ENCODE data around the gene ATF6. TPM values are rescaled to one million over a fixed set of nuclear protein-coding genes. Genes with fewer than 3 reads are reported as not detected.
"Not testable (repeated sequence)": the region's sequence is repeated elsewhere in the genome, so short reads cannot be mapped to it uniquely, and the experiment has no call there.

ATF6 gene
- total RNA-seq, 1 donor, result 28.6 TPM

DNA sequence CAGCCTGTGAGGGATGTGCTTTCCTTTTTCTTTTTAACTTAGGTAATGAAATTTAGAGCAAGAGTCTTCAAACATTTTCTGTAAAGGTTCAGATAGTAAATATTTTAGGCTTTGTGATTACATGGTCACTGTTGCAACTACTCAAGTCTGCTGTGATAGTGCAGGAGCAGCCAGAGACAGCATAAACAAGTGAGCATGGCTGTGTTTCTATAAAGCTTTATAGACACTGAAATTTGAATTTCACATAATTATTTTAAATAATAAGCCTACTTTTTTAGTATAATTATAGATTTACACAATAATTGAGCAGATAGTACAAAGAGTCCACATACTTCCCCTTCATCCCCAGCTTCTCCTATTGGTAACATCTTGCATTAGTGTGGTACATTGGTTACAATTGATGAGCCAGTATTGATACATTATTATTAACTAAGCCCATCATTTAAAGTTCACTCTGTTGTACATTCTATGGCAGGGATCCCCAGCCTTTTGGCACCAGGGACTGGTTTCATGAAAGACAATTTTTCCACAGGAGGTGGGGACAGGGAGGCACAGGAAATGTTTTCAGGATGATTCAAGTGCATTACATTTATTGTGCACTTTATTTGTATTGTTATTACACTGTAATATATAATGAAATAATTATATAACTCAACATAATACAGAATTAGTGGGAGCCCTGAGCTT, 3.0 kb downstream of the ATF6 start:
- no peak overlapping the region for H2AFZ ChIP-seq (ENCODE audit: low read length)
- H3K9me3 ChIP-seq (ENCODE audit: low read depth, low read length), result no peaks in the 10 kb centered on the region
- H3K27ac ChIP-seq (ENCODE audit: low read depth, low read length), result no peak overlapping the region
- no peak for DNase-seq (ENCODE audit: insufficient read length, low spot score, missing footprints)
- H3K4me1 ChIP-seq (ENCODE audit: insufficient read depth, low read length), result peaks cover 8% of the 10 kb centered on the region
- peaks cover 73% of the 10 kb centered on the region for H3K79me2 ChIP-seq (ENCODE audit: insufficient read depth, low read length)
- H3K4me2 ChIP-seq (ENCODE audit: insufficient read depth, low read length), result no peak overlapping the region
- H3K27me3 ChIP-seq (ENCODE audit: insufficient read depth, low read length), result no peaks in the 10 kb centered on the region
- TF ChIP-seq CTCF (IDR thresholded peaks at IDR 0.05; ENCODE audit: extremely low read depth, low read depth, low read length), result no peak
- no peak overlapping the region for H3K4me3 ChIP-seq (ENCODE audit: insufficient read depth, low read length)
- no peaks in the 10 kb centered on the region for H3K36me3 ChIP-seq (ENCODE audit: insufficient read depth, low read length)
- H4K20me1 ChIP-seq (ENCODE audit: insufficient read depth, low read length), result peaks cover 6% of the 10 kb centered on the region

- H3K9me3 ChIP-seq (ENCODE audit: low read depth, low read length); H3K36me3 ChIP-seq (ENCODE audit: insufficient read depth, low read length); H3K27ac ChIP-seq (ENCODE audit: low read depth, low read length); DNase-seq (ENCODE audit: insufficient read length, low spot score, missing footprints); H3K4me1 ChIP-seq (ENCODE audit: insufficient read depth, low read length); H3K4me3 ChIP-seq (ENCODE audit: insufficient read depth, low read length); H3K4me2 ChIP-seq (ENCODE audit: insufficient read depth, low read length); H3K27me3 ChIP-seq (ENCODE audit: insufficient read depth, low read length); H4K20me1 ChIP-seq (ENCODE audit: insufficient read depth, low read length); H2AFZ ChIP-seq (ENCODE audit: low read length): not testable (repeated sequence)
- peaks cover 76% of the 10 kb centered on the region for H3K79me2 ChIP-seq (ENCODE audit: insufficient read depth, low read length)
These were observed 3.5 kb downstream of the ATF6 start for GRCh38 chr1:161769673-161770045.

DNA sequence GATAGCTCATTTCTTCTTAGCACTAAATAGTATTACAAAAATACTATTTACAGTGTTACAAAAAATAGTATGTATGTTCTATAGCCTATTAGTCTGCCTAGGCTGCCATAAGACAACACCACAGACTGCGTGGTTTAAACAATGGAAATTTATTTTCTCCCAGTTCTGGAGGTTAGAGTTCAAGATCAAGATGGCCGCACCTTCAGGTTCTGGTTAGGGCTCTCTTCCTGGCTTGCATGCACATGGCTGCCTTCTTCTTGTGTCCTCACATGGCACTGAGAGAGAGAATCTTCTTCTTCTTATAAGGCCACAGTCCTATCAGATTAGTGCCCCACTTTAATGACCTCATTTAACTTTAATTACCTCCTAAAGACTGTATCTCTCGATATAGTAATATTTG, 4.1 kb downstream of the ATF6 start:
- Histone ChIP-seq H3K79me2 (ENCODE audit: insufficient read depth, low read length) (peaks cover 82% of the 10 kb centered on the region), H3K4me3 (ENCODE audit: insufficient read depth, low read length) (no peak overlapping the region), H3K27ac (ENCODE audit: low read depth, low read length) (no peak overlapping the region), H2AFZ (ENCODE audit: low read length) (no peak overlapping the region), H3K4me2 (ENCODE audit: insufficient read depth, low read length) (no peak overlapping the region), H3K4me1 (ENCODE audit: insufficient read depth, low read length) (peaks cover 8% of the 10 kb centered on the region), H4K20me1 (ENCODE audit: insufficient read depth, low read length) (peaks cover 6% of the 10 kb centered on the region), H3K9me3 (ENCODE audit: low read depth, low read length) (no peaks in the 10 kb centered on the region), H3K36me3 (ENCODE audit: insufficient read depth, low read length) (no peaks in the 10 kb centered on the region), H3K27me3 (ENCODE audit: insufficient read depth, low read length) (no peaks in the 10 kb centered on the region)
- DNase-seq (ENCODE audit: insufficient read length, low spot score, missing footprints), result no peak
- no peak for TF ChIP-seq CTCF (IDR thresholded peaks at IDR 0.05; ENCODE audit: extremely low read depth, low read depth, low read length)

DNA sequence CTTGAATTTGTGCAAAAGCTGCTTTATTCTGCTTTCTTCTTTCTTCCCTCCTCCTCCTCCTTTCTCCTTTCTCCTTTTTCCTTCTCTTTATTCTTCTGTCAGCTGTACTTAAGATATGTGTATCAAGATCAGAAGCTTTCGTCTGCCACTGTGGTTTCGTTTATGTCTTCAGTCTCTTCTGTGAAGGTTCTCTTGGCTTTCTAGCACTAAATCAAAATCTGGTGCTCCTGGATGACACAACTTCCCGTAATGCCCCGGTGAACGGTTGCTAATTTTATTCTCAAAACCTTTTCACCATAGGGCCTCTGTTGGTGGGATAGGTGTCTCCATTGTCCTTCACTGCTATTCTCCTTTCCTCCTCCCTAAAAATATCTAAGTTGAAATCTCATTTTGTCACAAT, 5.0 kb downstream of the ATF6 start:
- no peak overlapping the region for H2AFZ ChIP-seq (ENCODE audit: low read length)
- peaks cover 8% of the 10 kb centered on the region for H3K4me1 ChIP-seq (ENCODE audit: insufficient read depth, low read length)
- H3K27me3 ChIP-seq (ENCODE audit: insufficient read depth, low read length), result no peaks in the 10 kb centered on the region
- no peak overlapping the region for H3K4me3 ChIP-seq (ENCODE audit: insufficient read depth, low read length)
- no peak for TF ChIP-seq CTCF (IDR thresholded peaks at IDR 0.05; ENCODE audit: extremely low read depth, low read depth, low read length)
- H4K20me1 ChIP-seq (ENCODE audit: insufficient read depth, low read length), result peaks cover 15% of the 10 kb centered on the region
- no peaks in the 10 kb centered on the region for H3K9me3 ChIP-seq (ENCODE audit: low read depth, low read length)
- H3K36me3 ChIP-seq (ENCODE audit: insufficient read depth, low read length), result no peaks in the 10 kb centered on the region
- H3K4me2 ChIP-seq (ENCODE audit: insufficient read depth, low read length), result no peak overlapping the region
- DNase-seq (ENCODE audit: insufficient read length, low spot score, missing footprints), result no peak
- H3K79me2 ChIP-seq (ENCODE audit: insufficient read depth, low read length), result peaks cover 87% of the 10 kb centered on the region
- no peak overlapping the region for H3K27ac ChIP-seq (ENCODE audit: low read depth, low read length)
